ENCODE data around the gene TFPI.

DNA sequence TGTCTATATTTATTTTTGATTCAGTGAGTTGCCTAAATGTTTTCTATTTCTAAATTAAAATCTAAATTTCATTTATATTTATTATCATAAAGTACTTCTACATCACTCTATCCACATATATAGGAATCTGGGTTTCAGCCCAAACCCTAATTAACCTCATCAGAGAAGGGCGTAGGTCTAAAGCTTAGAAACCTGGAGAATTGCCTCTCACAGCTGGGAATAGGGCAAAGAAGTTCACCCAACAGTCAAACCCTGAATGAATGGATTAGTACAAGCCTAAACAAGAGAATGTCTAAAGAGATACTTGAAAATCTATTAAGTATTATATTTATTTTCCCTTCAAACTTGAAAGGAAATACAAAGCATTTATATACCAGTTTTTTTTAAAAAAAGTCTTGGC is 26.2 kb downstream of the TFPI start:
- no peak for TF ChIP-seq EZH2 (IDR thresholded peaks at IDR 0.05)
- no peak for TF ChIP-seq POLR2AphosphoS5 (IDR thresholded peaks at IDR 0.05; ENCODE audit: borderline replicate concordance, low read depth, low read length)
